Measurements from ENCODE around the gene LITAFD. TPM values are rescaled to one million over a fixed set of nuclear protein-coding genes. Genes with fewer than 3 reads are reported as not detected.

The LITAFD gene
- total RNA-seq, 4 donors from 2014 or later: not detected

DNA sequence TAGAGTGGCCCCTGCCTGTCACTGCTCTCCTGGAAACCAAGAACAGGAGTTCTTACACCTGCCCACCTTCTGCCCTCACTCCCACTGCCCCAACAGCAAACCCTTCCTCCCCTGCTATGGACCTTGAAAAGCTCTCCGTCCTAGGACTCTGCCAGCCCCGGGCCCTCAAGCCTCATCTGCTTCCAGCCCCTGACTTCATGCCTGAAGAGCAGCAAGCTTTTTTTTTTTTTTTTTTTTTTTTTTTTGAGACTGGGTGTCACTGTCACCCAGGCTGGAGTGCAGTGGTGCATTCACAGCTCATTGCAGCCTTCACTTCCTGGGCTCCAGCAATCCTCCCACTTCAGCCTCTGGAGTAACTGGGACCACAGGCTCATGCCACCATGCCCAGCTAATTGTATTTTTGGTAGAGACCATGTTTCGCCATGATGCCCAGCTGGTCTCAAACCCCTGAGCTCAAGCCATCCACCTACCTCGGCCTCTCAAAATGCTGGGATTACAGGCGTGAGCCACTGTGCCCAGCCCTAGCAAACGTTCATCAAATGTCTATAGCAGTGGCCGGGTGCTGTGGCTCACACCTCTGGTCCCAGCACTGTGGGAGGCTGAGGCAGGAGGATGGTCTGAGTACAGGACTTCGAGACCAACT lies 30.3 kb upstream of the LITAFD start:
- DNase-seq: no peak
- H3K27me3 ChIP-seq: no peaks in the 10 kb centered on the region
- H3K4me3 ChIP-seq: no peak overlapping the region
- no peak overlapping the region for H3K27ac ChIP-seq
- TF ChIP-seq EP300 (IDR thresholded peaks at IDR 0.05; ENCODE audit: low read depth): no peak
- TF ChIP-seq POLR2AphosphoS5 (IDR thresholded peaks at IDR 0.05): no peak
- TF ChIP-seq POLR2A (IDR thresholded peaks at IDR 0.05): no peak
- TF ChIP-seq, protein P1, sequence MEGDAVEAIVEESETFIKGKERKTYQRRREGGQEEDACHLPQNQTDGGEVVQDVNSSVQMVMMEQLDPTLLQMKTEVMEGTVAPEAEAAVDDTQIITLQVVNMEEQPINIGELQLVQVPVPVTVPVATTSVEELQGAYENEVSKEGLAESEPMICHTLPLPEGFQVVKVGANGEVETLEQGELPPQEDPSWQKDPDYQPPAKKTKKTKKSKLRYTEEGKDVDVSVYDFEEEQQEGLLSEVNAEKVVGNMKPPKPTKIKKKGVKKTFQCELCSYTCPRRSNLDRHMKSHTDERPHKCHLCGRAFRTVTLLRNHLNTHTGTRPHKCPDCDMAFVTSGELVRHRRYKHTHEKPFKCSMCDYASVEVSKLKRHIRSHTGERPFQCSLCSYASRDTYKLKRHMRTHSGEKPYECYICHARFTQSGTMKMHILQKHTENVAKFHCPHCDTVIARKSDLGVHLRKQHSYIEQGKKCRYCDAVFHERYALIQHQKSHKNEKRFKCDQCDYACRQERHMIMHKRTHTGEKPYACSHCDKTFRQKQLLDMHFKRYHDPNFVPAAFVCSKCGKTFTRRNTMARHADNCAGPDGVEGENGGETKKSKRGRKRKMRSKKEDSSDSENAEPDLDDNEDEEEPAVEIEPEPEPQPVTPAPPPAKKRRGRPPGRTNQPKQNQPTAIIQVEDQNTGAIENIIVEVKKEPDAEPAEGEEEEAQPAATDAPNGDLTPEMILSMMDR (IDR thresholded peaks at IDR 0.05): no peak
- peaks cover 0 to 22% (median 8%) of the 10 kb centered on the region in 4 donors for H3K36me3 ChIP-seq
- intact Hi-C loops (cut with DNase I; ENCODE audit: low total_unique reads): no loop called here
- 89 to 100% methylated on average over 1 to 8 of the region's 8 CpGs for WGBS, 2 donors (ENCODE audit: low coverage in 1 of 2)
- no peaks in the 10 kb centered on the region for H3K9me3 ChIP-seq
- in situ Hi-C loops (cut with MboI; ENCODE audit: low pct_ligation_motif_present in 1 of 4, low pct_unique_long_range_greater_than_20kb in 1 of 4, low sequenced_read_pairs in 3 of 4): no loop called here
- peaks cover 0 to 3% (median 0%) of the 10 kb centered on the region in 4 donors for H3K4me1 ChIP-seq

DNA sequence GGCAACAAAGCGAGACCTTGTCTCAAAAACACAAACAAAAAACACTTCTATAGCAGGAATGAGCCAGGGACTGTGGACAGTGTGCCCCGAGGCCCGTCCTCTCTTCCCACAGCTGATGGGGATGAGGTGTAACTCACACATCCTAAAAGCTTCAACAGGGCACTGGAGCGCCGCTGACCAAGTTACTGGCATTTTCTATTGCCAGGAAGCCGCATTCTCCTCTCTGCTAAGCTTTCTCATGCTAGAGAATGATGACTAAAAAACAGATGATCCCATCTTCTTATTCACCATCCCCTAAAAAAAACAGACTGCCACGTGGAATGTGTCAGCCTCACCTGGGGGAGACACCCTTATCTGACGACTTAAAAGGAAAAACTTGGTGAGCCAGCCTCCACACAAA lies 29.6 kb upstream of the LITAFD start:
- Histone ChIP-seq H3K27ac (no peak overlapping the region), H3K27me3 (no peaks in the 10 kb centered on the region), H3K4me3 (no peak overlapping the region), H3K9me3 (no peaks in the 10 kb centered on the region), H3K4me1 (peaks cover 0 to 3% (median 0%) of the 10 kb centered on the region in 4 donors), H3K36me3 (peaks cover 0 to 22% (median 8%) of the 10 kb centered on the region in 4 donors)
- 71 to 78% methylated on average over 8 of the region's 8 CpGs for WGBS, 2 donors (ENCODE audit: low coverage in 1 of 2)
- TF ChIP-seq, protein P1 (IDR thresholded peaks at IDR 0.05): no peak
- no peak for TF ChIP-seq POLR2A (IDR thresholded peaks at IDR 0.05)
- in situ Hi-C loops (cut with MboI; ENCODE audit: low pct_ligation_motif_present in 1 of 4, low pct_unique_long_range_greater_than_20kb in 1 of 4, low sequenced_read_pairs in 3 of 4): no loop called here
- no peak for DNase-seq
- intact Hi-C loops (cut with DNase I; ENCODE audit: low total_unique reads): no loop called here

DNA sequence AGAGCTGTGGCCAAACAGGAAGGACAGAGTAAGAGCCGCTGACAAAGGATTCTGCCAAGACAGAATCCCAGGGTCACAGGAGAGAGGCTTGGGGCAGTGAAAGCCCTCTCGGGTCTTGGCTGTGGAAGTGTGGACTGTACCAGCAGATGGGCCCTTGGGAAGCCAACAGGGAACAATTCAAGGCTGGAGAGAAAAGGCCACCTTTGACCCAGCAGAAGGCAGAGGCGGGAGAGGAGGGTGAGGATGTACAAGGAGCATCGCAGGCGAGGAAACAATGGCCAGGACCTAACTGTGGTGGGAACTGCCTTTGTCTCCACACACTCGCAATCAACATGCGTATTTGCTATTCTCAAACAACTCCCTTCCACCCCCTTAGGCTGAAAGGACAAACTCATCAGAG lies 29.0 kb upstream of the LITAFD start:
- TF ChIP-seq EP300 (IDR thresholded peaks at IDR 0.05; ENCODE audit: low read depth) (no peak), POLR2A (IDR thresholded peaks at IDR 0.05) (no peak), POLR2AphosphoS5 (IDR thresholded peaks at IDR 0.05) (no peak)
- TF ChIP-seq, protein P1 (IDR thresholded peaks at IDR 0.05): no peak
- Histone ChIP-seq H3K36me3 (peaks cover 0 to 18% (median 6%) of the 10 kb centered on the region in 4 donors), H3K4me1 (peaks cover 0 to 3% (median 0%) of the 10 kb centered on the region in 4 donors), H3K27ac (no peak overlapping the region), H3K9me3 (no peaks in the 10 kb centered on the region), H3K4me3 (no peak overlapping the region), H3K27me3 (no peaks in the 10 kb centered on the region)
- no peak for DNase-seq
- in situ Hi-C loops (cut with MboI; ENCODE audit: low pct_ligation_motif_present in 1 of 4, low pct_unique_long_range_greater_than_20kb in 1 of 4, low sequenced_read_pairs in 3 of 4): no loop called here
- WGBS, 2 donors (ENCODE audit: low coverage in 1 of 2): 88% methylated on average over 7 of the region's 7 CpGs; no CpG with 5 or more reads in 1 of the 2 donors
- intact Hi-C loops (cut with DNase I; ENCODE audit: low total_unique reads): no loop called here

DNA sequence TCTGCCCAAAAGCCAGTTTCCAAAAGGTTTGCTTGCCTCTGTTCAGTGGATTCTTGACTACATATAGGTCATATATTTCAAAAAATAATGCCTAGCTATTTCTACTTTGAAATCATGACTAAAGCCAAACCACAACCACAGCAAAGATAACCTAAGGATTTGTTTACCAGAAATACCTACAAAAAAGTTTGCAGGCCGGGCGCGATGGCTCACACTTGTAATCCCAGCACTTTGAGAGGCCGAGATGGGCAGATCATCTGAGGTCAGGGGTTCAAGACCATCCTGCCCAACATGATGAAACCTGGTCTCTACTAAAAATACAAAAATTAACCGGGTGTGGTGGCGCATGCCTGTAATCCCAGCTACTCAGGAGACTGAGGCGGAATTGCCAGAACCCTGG lies 28.5 kb upstream of the LITAFD start:
- Histone ChIP-seq H3K36me3 (peaks cover 0 to 16% (median 5%) of the 10 kb centered on the region in 4 donors), H3K4me3 (no peak overlapping the region), H3K9me3 (no peaks in the 10 kb centered on the region), H3K4me1 (peaks cover 0 to 3% (median 0%) of the 10 kb centered on the region in 4 donors), H3K27ac (no peak overlapping the region), H3K27me3 (no peaks in the 10 kb centered on the region)
- intact Hi-C loops (cut with DNase I; ENCODE audit: low total_unique reads): no loop called here
- DNase-seq: no peak
- TF ChIP-seq EP300 (IDR thresholded peaks at IDR 0.05; ENCODE audit: low read depth) (no peak), POLR2AphosphoS5 (IDR thresholded peaks at IDR 0.05) (no peak), POLR2A (IDR thresholded peaks at IDR 0.05) (no peak)
- TF ChIP-seq, protein P1 (IDR thresholded peaks at IDR 0.05): no peak
- in situ Hi-C loops (cut with MboI; ENCODE audit: low pct_ligation_motif_present in 1 of 4, low pct_unique_long_range_greater_than_20kb in 1 of 4, low sequenced_read_pairs in 3 of 4): no loop called here
- 87% methylated on average over 7 of the region's 7 CpGs; no CpG with 5 or more reads in 1 of the 2 donors for WGBS, 2 donors (ENCODE audit: low coverage in 1 of 2)
